Testis (tissue), 2 donors: ENCODE data around the gene RDX.

Experiments
- POLR2A ChIP-seq: fragments of 450-650 bp; IDR thresholded peaks from one replicate; pipeline ENCODE4 v1.6.1; 2017; ENCODE audit warnings: antibody characterized with exemption, mild to moderate bottlenecking, moderate library complexity
- TF ChIP-seq, protein P1 (sequence below), 3 experiments: fragments of 450-650 bp in 2 of 3; fragments of 200-600 bp in 1 of 3; sonication (generic) in 1 of 3; IDR thresholded peaks; one replicate each; pipeline ENCODE4 v1.5.1; 2016 to 2019; ENCODE audit warnings: antibody characterized with exemption in 3 of 3, mild to moderate bottlenecking in 2 of 3, moderate library complexity in 1 of 3

DNA sequence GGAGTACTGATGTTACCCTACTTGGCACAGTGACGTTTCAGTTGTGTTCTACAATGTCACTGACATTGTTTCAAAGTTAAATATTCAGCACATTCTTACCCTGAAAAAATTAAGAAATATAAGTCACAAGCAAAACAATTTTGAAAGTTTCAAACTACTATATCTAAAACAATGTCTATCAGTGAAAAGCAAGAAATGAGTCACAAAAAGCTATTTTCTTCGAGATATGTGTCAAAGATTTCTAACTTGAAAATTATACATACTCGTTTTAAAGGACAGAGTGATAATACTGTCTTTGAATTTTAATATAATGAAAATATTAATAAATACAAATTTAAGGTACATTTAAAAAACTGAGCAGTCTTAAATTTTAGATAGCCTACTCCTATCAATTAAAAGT is 42.9 kb downstream of the RDX start:
- no peak for TF ChIP-seq POLR2A
- TF ChIP-seq, protein P1, sequence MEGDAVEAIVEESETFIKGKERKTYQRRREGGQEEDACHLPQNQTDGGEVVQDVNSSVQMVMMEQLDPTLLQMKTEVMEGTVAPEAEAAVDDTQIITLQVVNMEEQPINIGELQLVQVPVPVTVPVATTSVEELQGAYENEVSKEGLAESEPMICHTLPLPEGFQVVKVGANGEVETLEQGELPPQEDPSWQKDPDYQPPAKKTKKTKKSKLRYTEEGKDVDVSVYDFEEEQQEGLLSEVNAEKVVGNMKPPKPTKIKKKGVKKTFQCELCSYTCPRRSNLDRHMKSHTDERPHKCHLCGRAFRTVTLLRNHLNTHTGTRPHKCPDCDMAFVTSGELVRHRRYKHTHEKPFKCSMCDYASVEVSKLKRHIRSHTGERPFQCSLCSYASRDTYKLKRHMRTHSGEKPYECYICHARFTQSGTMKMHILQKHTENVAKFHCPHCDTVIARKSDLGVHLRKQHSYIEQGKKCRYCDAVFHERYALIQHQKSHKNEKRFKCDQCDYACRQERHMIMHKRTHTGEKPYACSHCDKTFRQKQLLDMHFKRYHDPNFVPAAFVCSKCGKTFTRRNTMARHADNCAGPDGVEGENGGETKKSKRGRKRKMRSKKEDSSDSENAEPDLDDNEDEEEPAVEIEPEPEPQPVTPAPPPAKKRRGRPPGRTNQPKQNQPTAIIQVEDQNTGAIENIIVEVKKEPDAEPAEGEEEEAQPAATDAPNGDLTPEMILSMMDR (IDR thresholded peaks at IDR 0.05) = no peak
